Suprapubic skin (tissue), 4 donors: ENCODE results near the gene MDM4. TPM values are rescaled to one million over a fixed set of nuclear protein-coding genes. Genes with fewer than 3 reads are reported as not detected.

Source experiments
- DNase-seq, 2 donors: peaks; one replicate each; pipeline ENCODE4 v3.0.0-alpha.2; 2019; ENCODE audit warnings: low spot score in 2 of 2
- H3K27ac ChIP-seq: fragments of 200-600 bp; sonication (generic); one replicate; pipeline ENCODE4 v1.5.1; 2019
- H3K27me3 ChIP-seq: fragments of 200-600 bp; sonication (generic); one replicate; pipeline ENCODE4 v1.5.1; 2019
- H3K36me3 ChIP-seq: fragments of 200-600 bp; sonication (generic); one replicate; pipeline ENCODE4 v1.5.1; 2019
- H3K4me1 ChIP-seq: fragments of 200-600 bp; sonication (generic); one replicate; pipeline ENCODE4 v1.5.1; 2019
- H3K4me3 ChIP-seq: fragments of 200-600 bp; sonication (generic); one replicate; pipeline ENCODE4 v1.5.1; 2019; ENCODE audit warnings: mild to moderate bottlenecking
- H3K9me3 ChIP-seq: fragments of 200-600 bp; sonication (generic); one replicate; pipeline ENCODE4 v1.5.1; 2019
- EP300 ChIP-seq: sonication (generic); formaldehyde crosslinking; IDR thresholded peaks from one replicate; pipeline ENCODE4 v1.6.1; 2017; ENCODE audit warnings: antibody characterized with exemption
- POLR2A ChIP-seq, 2 donors: fragments of 450-650 bp; IDR thresholded peaks; one replicate each; pipeline ENCODE4 v1.6.1; 2017; ENCODE audit warnings: antibody characterized with exemption in 2 of 2, mild to moderate bottlenecking in 2 of 2, moderate library complexity in 2 of 2
- POLR2AphosphoS5 ChIP-seq, 3 donors: sonication (generic); formaldehyde crosslinking; IDR thresholded peaks; one replicate each; pipeline ENCODE4 v1.6.1; 2017; ENCODE audit warnings: antibody characterized with exemption in 3 of 3
- WGBS: methylation state at CpG from one replicate; pipeline ENCODE4 v1.1.5; 2018; 5-methylcytosine and 5-hydroxymethylcytosine counted together
- total RNA-seq, 4 donors: library from RNA; depleted of rRNA; stranded (reverse); fragments of >200 nt; gene quantifications; one replicate each; pipeline ENCODE4 v1.1.0, GENCODE V29; 2016
- TF ChIP-seq, protein P1 (sequence below), 2 donors: fragments of 200-600 bp in 1 of 2; fragments of 450-650 bp in 1 of 2; sonication (generic) in 1 of 2; IDR thresholded peaks; one replicate each; pipeline ENCODE4 v1.5.1; 2016 to 2019; ENCODE audit warnings: antibody characterized with exemption in 2 of 2, mild to moderate bottlenecking in 1 of 2, moderate library complexity in 1 of 2

The MDM4 gene
- total RNA-seq, 4 donors from 2014 or later: 49.1 to 222 (median 63.2) TPM

GRCh38 chr1:204471687-204472086 is 44.5 kb upstream of the MDM4 start:
- TF ChIP-seq, protein P1, sequence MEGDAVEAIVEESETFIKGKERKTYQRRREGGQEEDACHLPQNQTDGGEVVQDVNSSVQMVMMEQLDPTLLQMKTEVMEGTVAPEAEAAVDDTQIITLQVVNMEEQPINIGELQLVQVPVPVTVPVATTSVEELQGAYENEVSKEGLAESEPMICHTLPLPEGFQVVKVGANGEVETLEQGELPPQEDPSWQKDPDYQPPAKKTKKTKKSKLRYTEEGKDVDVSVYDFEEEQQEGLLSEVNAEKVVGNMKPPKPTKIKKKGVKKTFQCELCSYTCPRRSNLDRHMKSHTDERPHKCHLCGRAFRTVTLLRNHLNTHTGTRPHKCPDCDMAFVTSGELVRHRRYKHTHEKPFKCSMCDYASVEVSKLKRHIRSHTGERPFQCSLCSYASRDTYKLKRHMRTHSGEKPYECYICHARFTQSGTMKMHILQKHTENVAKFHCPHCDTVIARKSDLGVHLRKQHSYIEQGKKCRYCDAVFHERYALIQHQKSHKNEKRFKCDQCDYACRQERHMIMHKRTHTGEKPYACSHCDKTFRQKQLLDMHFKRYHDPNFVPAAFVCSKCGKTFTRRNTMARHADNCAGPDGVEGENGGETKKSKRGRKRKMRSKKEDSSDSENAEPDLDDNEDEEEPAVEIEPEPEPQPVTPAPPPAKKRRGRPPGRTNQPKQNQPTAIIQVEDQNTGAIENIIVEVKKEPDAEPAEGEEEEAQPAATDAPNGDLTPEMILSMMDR (IDR thresholded peaks at IDR 0.05): no peak
- TF ChIP-seq POLR2AphosphoS5 (IDR thresholded peaks at IDR 0.05) (no peak), EP300 (no peak), POLR2A (IDR thresholded peaks at IDR 0.05) (no peak)
- no peak for DNase-seq
- H3K27ac ChIP-seq: no peak overlapping the region
- H3K4me3 ChIP-seq: no peak overlapping the region
- peaks cover 28% of the 10 kb centered on the region for H3K4me1 ChIP-seq
- WGBS: 93% methylated on average over 4 of the region's 4 CpGs
- no peaks in the 10 kb centered on the region for H3K9me3 ChIP-seq
- H3K27me3 ChIP-seq: no peaks in the 10 kb centered on the region
- H3K36me3 ChIP-seq: peaks cover 23% of the 10 kb centered on the region

GRCh38 chr1:204472660-204473059 is 43.5 kb upstream of the MDM4 start:
- WGBS: 96% methylated on average over 2 of the region's 2 CpGs
- Histone ChIP-seq H3K27ac (no peak overlapping the region), H3K36me3 (peaks cover 16% of the 10 kb centered on the region), H3K4me1 (peaks cover 30% of the 10 kb centered on the region), H3K4me3 (no peak overlapping the region), H3K9me3 (no peaks in the 10 kb centered on the region), H3K27me3 (no peaks in the 10 kb centered on the region)
- TF ChIP-seq POLR2AphosphoS5 (IDR thresholded peaks at IDR 0.05): no peak
- TF ChIP-seq, protein P1 (IDR thresholded peaks at IDR 0.05): no peak
- TF ChIP-seq EP300: no peak
- no peak for TF ChIP-seq POLR2A (IDR thresholded peaks at IDR 0.05)
- no peak for DNase-seq

DNA sequence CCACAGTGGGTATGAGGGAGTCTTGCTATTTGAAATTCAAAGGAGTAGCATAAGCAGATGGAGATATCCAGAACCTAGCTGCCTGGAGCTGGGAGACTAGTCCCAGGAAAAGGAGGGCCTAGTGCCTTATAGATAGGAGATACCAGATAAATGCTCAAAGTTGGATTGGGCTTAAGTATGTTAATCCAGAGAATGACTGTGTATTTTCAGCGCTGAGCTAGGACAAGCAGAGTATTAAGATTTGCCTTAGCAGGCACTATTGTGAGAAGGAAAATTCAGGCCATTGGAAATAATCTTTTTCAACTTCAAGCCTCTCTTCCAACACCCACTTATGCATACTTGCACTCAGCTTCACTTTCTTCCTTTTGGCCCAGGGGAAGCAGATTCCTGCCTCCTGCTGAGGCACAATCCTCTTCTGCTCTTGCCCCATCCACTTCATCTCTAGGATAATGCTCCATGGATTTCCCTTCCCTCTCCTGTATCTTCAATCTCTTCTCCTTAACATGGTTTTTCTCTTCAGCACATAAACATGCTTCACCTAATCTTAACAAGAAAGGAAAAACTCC is 42.7 kb upstream of the MDM4 start:
- TF ChIP-seq POLR2A (IDR thresholded peaks at IDR 0.05) (no peak), EP300 (no peak), POLR2AphosphoS5 (IDR thresholded peaks at IDR 0.05) (no peak)
- TF ChIP-seq, protein P1 (IDR thresholded peaks at IDR 0.05): no peak
- no peak overlapping the region for H3K4me3 ChIP-seq
- peaks cover 34% of the 10 kb centered on the region for H3K4me1 ChIP-seq
- peaks cover 12% of the 10 kb centered on the region for H3K36me3 ChIP-seq
- H3K27ac ChIP-seq: no peak overlapping the region
- 74% methylated on average over 1 of the region's 1 CpG for WGBS
- H3K9me3 ChIP-seq: no peaks in the 10 kb centered on the region
- DNase-seq: no peak
- H3K27me3 ChIP-seq: no peaks in the 10 kb centered on the region

GRCh38 chr1:204475656-204476432 is 40.4 kb upstream of the MDM4 start:
- no peak for DNase-seq
- Histone ChIP-seq H3K36me3 (no peaks in the 10 kb centered on the region), H3K4me3 (no peak overlapping the region), H3K4me1 (peaks cover 53% of the 10 kb centered on the region), H3K9me3 (no peaks in the 10 kb centered on the region), H3K27me3 (no peaks in the 10 kb centered on the region), H3K27ac (peak overlapping the region; percentile 23)
- WGBS: 81% methylated on average over 9 of the region's 9 CpGs
- TF ChIP-seq EP300 (no peak), POLR2A (IDR thresholded peaks at IDR 0.05) (no peak), POLR2AphosphoS5 (IDR thresholded peaks at IDR 0.05) (no peak)
- TF ChIP-seq, protein P1 (IDR thresholded peaks at IDR 0.05): no peak

GRCh38 chr1:204476563-204476962 is 39.6 kb upstream of the MDM4 start:
- no peak overlapping the region for H3K27ac ChIP-seq
- TF ChIP-seq POLR2A (IDR thresholded peaks at IDR 0.05) (no peak), EP300 (no peak), POLR2AphosphoS5 (IDR thresholded peaks at IDR 0.05) (no peak)
- TF ChIP-seq, protein P1 (IDR thresholded peaks at IDR 0.05): no peak
- WGBS: 84% methylated on average over 5 of the region's 5 CpGs

More at GRCh38 chr1:204476563-204476962, 39.6 kb upstream of the MDM4 start:
- H3K9me3 ChIP-seq: no peaks in the 10 kb centered on the region
- no peak for DNase-seq
- no peak overlapping the region for H3K4me3 ChIP-seq
- no peaks in the 10 kb centered on the region for H3K27me3 ChIP-seq
- peaks cover 59% of the 10 kb centered on the region for H3K4me1 ChIP-seq
- no peaks in the 10 kb centered on the region for H3K36me3 ChIP-seq
